ENCODE data around the gene TSBP1.

- TF ChIP-seq CTCF (IDR thresholded peaks at IDR 0.05; ENCODE audit: low read depth, low read length, poor library complexity, severe bottlenecking) (no peak), EZH2phosphoT487 (IDR thresholded peaks at IDR 0.05; ENCODE audit: borderline replicate concordance, low read length) (no peak)
Observed at GRCh38 chr6:32254761-32255198, 116.9 kb downstream of the TSBP1 start.
